ENCODE results near the gene ZDHHC6.

The ZDHHC6 gene

DNA sequence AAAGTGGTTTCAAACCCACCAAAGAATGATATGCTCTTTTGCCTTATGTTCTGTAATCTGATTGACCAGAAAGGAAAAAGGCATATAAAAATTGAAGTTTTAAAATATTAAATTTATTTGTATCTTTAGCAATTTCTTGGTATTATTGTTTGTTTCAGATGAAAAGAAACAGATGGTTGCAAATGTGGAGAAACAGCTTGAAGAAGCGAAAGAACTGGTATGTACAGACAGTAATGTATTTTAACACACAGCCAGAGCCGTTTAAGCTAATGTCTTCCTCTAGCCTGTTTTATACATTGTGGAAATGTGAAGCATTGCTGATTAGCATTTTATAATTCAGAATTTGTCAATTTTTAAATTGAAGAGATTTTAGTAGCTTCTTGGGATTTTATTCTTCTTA is 13.7 kb upstream of the ZDHHC6 start:
- H3K36me3 Mint-ChIP-seq (ENCODE audit: low read depth): peaks cover 16% of the 10 kb centered on the region
- peaks cover 4% of the 10 kb centered on the region for H3K4me1 Mint-ChIP-seq (ENCODE audit: low read depth)
- H3K27me3 Mint-ChIP-seq (ENCODE audit: low read depth): no peaks in the 10 kb centered on the region
- H3K9me3 Mint-ChIP-seq: no peaks in the 10 kb centered on the region
- H3K4me3 Mint-ChIP-seq: no peak overlapping the region
- H3K27ac Mint-ChIP-seq: no peak overlapping the region

DNA sequence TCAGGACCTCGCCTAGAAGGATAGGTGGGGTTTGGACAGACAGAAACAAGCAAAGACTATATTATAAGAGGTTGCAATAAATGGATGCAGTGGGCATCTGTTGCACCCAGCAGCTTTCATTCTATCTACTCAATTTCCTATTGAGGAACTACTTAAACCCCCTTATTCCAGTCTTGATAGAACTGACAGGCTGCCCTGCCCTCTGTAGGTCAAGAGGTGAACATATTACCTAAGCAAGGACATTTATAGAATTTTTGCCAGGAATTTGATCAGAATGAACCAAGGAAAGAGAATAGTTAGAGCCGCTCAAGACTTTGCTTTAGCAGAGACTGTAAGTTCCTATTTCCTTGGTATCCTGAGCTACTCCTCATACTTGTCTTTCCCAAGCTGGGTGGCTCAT is 9.8 kb upstream of the ZDHHC6 start:
- Mint-ChIP-seq H3K27me3 (ENCODE audit: low read depth) (no peaks in the 10 kb centered on the region), H3K27ac (no peak overlapping the region)

DNA sequence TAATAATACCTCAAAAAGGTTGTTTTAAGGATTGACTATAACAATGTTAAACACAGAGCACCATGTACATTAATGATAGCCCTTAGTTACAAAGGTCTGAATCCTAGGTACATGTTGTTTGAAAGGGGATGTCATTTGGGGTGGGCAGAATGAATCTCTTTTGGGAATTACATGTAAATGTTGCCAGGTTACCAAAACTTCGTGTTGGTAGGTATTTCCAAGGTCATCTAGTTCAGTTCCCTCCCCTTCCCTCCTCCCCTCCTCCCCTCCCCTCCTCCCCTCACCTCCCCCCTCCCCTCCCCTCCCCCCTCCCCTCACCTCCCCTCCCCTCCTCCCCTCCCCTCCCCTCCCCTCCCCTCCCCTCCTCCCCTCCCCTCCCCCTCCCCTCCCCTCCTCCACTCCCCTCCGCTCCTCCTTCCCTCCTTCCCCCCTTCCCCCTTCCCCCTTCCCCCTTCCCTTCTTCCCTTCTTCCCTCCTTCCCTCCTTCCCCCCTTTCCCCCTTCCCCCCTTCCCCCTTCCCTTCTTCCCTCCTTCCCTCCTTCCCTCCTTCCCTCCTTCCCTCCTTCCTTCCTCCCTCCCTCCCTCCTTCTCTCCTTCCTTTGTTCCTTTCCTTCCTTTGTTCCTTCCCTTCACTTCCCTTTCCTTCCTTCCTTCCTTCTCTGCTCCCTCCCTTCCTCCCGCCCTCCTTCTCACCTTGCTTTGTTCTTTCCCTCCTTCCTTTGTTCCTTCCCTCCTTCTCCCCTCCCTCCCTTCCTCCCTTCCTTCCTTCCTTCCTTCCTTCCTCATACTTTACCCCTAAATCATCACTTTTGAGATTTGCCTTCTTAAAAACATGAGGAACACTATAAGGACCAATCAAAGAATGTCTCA is 8.4 kb upstream of the ZDHHC6 start:
- Mint-ChIP-seq H3K9me3 (no peaks in the 10 kb centered on the region), H3K27me3 (ENCODE audit: low read depth) (no peaks in the 10 kb centered on the region), H3K4me3 (no peak overlapping the region), H3K4me1 (ENCODE audit: low read depth) (peaks cover 12% of the 10 kb centered on the region), H3K27ac (no peak overlapping the region), H3K36me3 (ENCODE audit: low read depth) (peaks cover 4% of the 10 kb centered on the region)

More for the DNA sequence above, 9.8 kb upstream of the ZDHHC6 start:
- Mint-ChIP-seq H3K9me3 (no peaks in the 10 kb centered on the region), H3K36me3 (ENCODE audit: low read depth) (peaks cover 3% of the 10 kb centered on the region), H3K4me3 (no peak overlapping the region), H3K4me1 (ENCODE audit: low read depth) (peaks cover 8% of the 10 kb centered on the region)

DNA sequence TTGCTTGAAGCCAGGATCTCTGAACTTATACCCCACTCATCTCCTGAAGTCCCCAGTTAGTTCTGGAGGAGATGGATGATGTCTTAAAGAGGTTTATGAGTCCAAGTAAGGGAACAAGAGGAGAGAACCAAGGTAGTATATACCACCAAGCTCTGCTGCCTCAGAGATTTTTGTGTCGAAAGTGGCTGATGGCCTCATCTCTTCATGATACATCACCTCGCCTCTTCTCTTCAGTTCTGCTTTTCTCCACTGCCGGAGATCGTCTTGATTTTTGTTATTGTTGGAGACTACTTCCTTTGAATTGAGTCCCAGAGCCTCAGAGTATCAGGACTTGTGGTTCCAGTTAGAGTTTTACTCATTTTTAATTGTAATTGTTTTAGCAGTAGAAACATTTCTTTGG is 2.2 kb upstream of the ZDHHC6 start:
- H3K9me3 Mint-ChIP-seq: no peaks in the 10 kb centered on the region
- peaks cover 18% of the 10 kb centered on the region for H3K36me3 Mint-ChIP-seq (ENCODE audit: low read depth)
- H3K4me1 Mint-ChIP-seq (ENCODE audit: low read depth): peaks cover 30% of the 10 kb centered on the region
- H3K27me3 Mint-ChIP-seq (ENCODE audit: low read depth): no peaks in the 10 kb centered on the region
- H3K4me3 Mint-ChIP-seq: peak overlapping the region; percentile 48
- no peak overlapping the region for H3K27ac Mint-ChIP-seq

DNA sequence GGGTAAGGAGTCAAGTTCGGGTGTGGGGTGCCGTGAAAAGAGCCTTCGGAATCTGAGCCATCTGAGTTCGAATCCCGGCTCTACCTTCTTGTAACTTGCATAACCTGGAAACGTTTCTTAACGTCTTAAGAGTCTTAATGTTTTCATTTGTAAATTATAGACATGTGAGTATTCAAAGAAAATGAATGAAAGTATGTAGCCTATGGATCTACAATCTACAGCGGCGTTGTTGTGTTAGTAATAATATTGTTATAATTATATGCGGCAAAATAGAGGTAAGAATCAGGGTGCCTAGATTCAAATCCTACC is 860 bp upstream of the ZDHHC6 start:
- H3K27ac Mint-ChIP-seq: peak overlapping the region; percentile 91
- H3K4me1 Mint-ChIP-seq (ENCODE audit: low read depth): peaks cover 33% of the 10 kb centered on the region
- no peaks in the 10 kb centered on the region for H3K9me3 Mint-ChIP-seq
- H3K4me3 Mint-ChIP-seq: peak overlapping the region; percentile 96
- no peaks in the 10 kb centered on the region for H3K27me3 Mint-ChIP-seq (ENCODE audit: low read depth)
- H3K36me3 Mint-ChIP-seq (ENCODE audit: low read depth): peaks cover 20% of the 10 kb centered on the region

DNA sequence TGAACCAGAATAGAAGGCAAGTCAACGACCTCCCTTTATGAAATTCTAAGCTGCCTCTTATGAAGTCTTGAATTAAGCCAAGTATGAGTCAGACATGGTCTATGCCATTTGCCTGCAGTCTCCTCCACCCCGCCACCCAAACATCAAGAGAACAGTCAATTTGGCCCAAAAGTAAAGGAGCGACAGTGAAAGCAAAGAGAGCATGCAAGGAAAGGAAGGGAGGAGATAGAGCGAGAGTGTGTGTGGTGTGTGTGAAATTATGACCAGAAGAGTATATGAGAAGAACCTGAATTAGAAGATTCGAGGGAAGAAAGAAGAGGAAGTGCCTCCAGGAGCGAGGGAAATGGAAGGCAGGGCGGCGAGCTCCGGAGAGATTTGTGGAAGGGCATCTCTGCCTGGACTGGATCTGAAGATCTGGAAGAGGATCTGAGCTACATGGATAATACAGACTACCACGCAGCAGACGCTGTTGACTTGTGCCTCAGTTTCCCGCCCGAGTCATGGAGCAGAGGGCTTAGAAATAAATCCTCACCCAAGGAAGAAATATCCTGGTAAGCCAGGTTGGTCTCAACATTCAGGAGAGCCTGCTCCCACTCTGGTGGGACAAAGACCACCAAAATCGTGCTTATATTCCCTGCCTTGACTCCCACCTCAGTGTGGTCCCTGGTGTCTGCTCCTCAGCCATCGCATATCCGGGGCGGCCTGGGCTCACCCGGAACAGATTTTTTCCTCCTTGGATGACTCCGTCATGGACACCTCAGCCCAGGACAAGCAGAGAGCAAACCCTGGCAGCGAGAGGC is 459 bp downstream of the ZDHHC6 start:
- H3K4me1 Mint-ChIP-seq (ENCODE audit: low read depth): peaks cover 38% of the 10 kb centered on the region
- peaks cover 29% of the 10 kb centered on the region for H3K36me3 Mint-ChIP-seq (ENCODE audit: low read depth)

DNA sequence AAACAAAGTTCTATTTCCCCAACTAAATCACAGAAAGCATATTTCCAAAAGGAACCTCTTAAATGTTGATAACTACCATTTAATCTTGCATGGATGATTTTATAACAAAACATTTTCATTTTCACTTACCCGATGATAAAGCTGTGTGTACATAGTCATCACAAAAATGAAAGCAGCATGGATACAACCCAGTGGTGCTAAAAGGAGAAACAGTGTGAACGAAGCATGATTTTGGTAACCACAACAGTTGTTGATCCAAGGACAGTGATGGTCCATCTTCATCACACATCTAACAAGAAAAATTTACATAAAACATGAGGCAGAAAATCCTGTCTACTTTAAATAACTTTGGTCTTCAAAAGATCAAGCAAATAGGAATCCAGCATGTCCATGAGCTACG is 4.7 kb downstream of the ZDHHC6 start:
- H3K4me3 Mint-ChIP-seq: peak overlapping the region; percentile 10
- H3K36me3 Mint-ChIP-seq (ENCODE audit: low read depth): peaks cover 39% of the 10 kb centered on the region
- no peaks in the 10 kb centered on the region for H3K9me3 Mint-ChIP-seq
- H3K27me3 Mint-ChIP-seq (ENCODE audit: low read depth): no peaks in the 10 kb centered on the region
- H3K27ac Mint-ChIP-seq: peak overlapping the region; percentile 72
- H3K4me1 Mint-ChIP-seq (ENCODE audit: low read depth): peaks cover 24% of the 10 kb centered on the region

More for the DNA sequence above, 459 bp downstream of the ZDHHC6 start:
- Mint-ChIP-seq H3K4me3 (peak overlapping the region; percentile 96), H3K9me3 (no peaks in the 10 kb centered on the region), H3K27ac (peak overlapping the region; percentile 91), H3K27me3 (ENCODE audit: low read depth) (no peaks in the 10 kb centered on the region)

DNA sequence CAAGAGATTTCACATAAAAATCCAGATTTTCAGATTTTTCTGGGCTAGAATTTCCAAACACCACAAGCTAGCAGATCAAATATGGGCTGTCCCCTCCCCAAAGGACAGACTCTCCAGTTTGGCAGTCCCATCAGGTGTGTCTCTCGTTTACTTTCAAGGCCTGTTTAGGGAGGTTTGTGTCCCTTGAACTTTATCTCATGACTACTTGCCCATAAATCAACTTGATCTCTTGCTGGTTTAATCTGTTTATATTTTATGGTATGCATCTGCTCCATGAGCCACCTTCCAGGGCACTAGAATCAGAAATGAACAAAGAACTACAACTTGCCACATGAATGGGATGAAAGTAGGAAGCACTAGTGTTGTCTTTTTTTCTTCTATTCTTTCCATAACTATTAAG is 5.2 kb downstream of the ZDHHC6 start:
- peak overlapping the region; percentile 72 for H3K27ac Mint-ChIP-seq
- no peaks in the 10 kb centered on the region for H3K27me3 Mint-ChIP-seq (ENCODE audit: low read depth)
- H3K9me3 Mint-ChIP-seq: no peaks in the 10 kb centered on the region
- H3K4me3 Mint-ChIP-seq: no peak overlapping the region
- H3K4me1 Mint-ChIP-seq (ENCODE audit: low read depth): peaks cover 24% of the 10 kb centered on the region
- H3K36me3 Mint-ChIP-seq (ENCODE audit: low read depth): peaks cover 39% of the 10 kb centered on the region

DNA sequence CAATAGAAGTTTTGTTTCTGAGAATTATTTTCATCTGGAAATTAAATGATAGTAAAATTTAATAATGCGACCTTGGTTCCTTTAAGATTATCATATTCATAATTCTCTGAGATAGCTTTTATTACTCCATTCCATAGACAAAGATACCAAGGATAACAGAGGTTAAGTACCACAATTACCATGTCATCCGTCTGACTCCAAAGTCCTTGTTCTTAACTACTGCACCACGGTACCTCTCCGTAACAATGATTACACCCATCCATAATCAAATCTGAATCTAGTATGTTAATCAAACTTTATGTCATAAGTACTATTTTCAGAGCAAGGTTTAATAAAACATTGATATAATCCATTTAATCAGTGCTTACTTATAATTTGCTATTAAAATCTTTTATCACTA is 8.4 kb downstream of the ZDHHC6 start:
- Mint-ChIP-seq H3K36me3 (ENCODE audit: low read depth) (peaks cover 42% of the 10 kb centered on the region), H3K4me1 (ENCODE audit: low read depth) (peaks cover 9% of the 10 kb centered on the region), H3K27ac (no peak overlapping the region), H3K27me3 (ENCODE audit: low read depth) (no peaks in the 10 kb centered on the region), H3K4me3 (no peak overlapping the region), H3K9me3 (no peaks in the 10 kb centered on the region)

DNA sequence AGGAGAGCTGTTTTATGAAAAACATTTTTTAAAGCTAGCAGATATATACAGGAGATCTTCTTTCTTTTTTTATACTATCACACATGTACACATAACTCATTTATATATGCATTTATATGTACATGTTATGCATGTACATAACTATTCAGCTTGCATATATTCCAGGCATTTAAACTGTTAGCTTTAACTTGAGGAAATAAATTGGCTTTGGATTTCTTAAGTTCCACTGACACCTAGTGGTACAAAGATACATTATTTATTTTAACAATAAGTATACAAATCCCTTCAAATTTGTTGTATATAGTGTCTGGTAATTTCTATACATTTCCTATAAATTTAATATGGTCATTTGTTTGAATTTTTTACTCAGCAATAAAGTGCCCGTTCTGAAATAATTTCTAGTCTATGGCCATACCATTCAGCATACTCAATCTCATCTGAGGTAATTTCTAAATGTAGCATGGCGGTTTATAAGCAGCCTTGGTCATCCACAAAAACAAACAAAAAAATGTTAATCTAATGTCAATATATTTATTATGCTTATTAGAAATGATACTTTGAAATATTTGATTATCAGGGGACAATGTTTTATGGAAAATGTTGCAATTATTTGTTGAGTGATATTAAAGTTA is 11.6 kb downstream of the ZDHHC6 start:
- H3K9me3 Mint-ChIP-seq: no peaks in the 10 kb centered on the region
- H3K4me3 Mint-ChIP-seq: no peak overlapping the region
- H3K36me3 Mint-ChIP-seq (ENCODE audit: low read depth): peaks cover 35% of the 10 kb centered on the region
- no peak overlapping the region for H3K27ac Mint-ChIP-seq
- H3K4me1 Mint-ChIP-seq (ENCODE audit: low read depth): no peaks in the 10 kb centered on the region
- H3K27me3 Mint-ChIP-seq (ENCODE audit: low read depth): no peaks in the 10 kb centered on the region

DNA sequence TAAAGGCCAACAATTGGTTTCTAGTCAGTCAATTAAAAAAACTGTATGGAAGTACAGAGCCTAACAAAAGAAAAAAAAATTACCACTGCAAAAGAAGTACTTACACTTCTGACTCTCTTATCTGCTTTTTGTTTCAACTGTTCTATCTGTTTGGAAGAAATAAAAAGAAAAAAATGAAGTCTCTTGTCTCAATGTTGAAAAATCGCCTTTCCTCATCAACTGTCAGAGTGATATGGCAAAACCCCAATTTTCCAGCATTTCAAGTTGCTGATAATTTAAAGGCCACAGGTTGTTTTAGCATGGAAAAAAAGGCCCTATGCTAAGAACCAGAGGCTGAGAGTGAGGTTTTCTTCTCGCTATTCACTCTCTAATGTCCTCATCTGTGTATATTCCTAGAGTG is 13.6 kb downstream of the ZDHHC6 start:
- H3K27ac Mint-ChIP-seq: no peak overlapping the region
- no peaks in the 10 kb centered on the region for H3K9me3 Mint-ChIP-seq
- no peaks in the 10 kb centered on the region for H3K27me3 Mint-ChIP-seq (ENCODE audit: low read depth)
- no peaks in the 10 kb centered on the region for H3K4me1 Mint-ChIP-seq (ENCODE audit: low read depth)
- H3K4me3 Mint-ChIP-seq: no peak overlapping the region
- H3K36me3 Mint-ChIP-seq (ENCODE audit: low read depth): peaks cover 41% of the 10 kb centered on the region

DNA sequence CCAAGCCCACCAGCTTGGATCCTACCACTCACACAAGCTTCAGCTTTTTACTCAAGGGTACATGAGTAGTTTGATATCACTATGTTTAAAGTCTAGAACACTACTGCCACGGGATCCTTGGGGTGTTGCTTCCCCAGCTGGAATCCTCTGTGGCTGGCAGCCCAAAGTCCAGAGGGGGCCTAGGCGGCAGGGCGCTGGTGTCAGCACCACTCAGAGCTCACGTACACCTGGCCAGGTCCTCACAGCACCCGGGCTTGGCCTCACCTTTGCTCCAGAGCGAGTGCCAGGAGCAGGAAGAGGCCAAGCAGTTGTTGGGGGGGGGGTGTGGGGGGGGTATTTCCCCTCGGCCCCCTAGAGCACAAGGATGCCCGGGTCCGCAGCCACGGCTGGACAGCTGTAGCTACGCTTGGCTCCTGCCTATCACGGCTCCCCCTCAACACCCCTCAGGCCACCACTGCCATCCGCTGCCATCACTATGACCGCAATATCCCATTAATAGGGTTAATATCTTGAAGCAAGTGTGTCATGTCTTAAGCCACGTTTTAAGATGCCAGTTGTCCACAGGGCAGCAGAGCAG is 17.0 kb downstream of the ZDHHC6 start:
- no peak overlapping the region for H3K4me3 Mint-ChIP-seq
- H3K27me3 Mint-ChIP-seq (ENCODE audit: low read depth): no peaks in the 10 kb centered on the region
- no peaks in the 10 kb centered on the region for H3K9me3 Mint-ChIP-seq
- H3K27ac Mint-ChIP-seq: no peak overlapping the region
- H3K4me1 Mint-ChIP-seq (ENCODE audit: low read depth): no peaks in the 10 kb centered on the region
- peaks cover 55% of the 10 kb centered on the region for H3K36me3 Mint-ChIP-seq (ENCODE audit: low read depth)

DNA sequence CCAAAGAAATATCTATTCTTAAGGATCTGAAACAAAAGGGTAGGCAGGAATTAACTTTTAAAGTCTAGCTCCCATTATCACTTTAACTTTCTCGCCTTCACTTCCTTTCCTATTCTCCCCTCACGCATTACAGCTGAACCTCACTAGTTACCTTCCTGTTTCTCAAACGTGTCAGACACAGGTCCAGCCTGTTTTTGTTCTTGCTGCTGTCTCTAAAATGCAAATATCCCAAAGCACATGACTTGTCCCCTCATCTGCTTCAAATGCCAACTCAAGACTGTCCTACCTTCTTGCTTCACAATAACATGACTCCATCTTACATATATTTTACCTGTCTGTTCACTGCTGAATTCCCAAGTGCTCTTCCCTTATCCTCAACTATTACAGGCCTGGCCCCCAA is 17.6 kb downstream of the ZDHHC6 start:
- peaks cover 49% of the 10 kb centered on the region for H3K36me3 Mint-ChIP-seq (ENCODE audit: low read depth)
- no peaks in the 10 kb centered on the region for H3K4me1 Mint-ChIP-seq (ENCODE audit: low read depth)

DNA sequence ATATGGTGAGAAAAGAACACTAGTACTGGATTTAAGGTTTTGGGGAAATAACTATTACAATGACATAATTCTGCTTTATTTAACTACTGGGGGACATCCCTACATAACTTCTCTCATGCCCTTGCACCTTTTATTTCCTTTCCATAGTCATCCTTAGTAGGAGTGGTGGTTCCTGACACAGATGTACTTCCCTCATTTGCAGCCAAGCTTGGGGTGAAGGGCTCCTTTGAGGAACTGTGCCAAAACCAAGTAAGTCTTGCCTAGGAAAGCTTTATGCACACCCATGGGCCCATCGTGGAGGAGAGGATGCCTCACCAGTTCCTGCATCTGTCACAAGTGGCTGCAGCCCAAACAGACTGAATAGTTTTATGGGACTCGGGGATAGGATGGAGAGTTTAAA is 20.6 kb downstream of the ZDHHC6 start:
- Mint-ChIP-seq H3K4me1 (ENCODE audit: low read depth) (no peaks in the 10 kb centered on the region), H3K36me3 (ENCODE audit: low read depth) (peaks cover 49% of the 10 kb centered on the region), H3K4me3 (no peak overlapping the region), H3K27me3 (ENCODE audit: low read depth) (no peaks in the 10 kb centered on the region), H3K27ac (no peak overlapping the region), H3K9me3 (no peaks in the 10 kb centered on the region)

More for the DNA sequence above, 17.6 kb downstream of the ZDHHC6 start:
- Mint-ChIP-seq H3K27me3 (ENCODE audit: low read depth) (no peaks in the 10 kb centered on the region), H3K9me3 (no peaks in the 10 kb centered on the region), H3K27ac (no peak overlapping the region), H3K4me3 (no peak overlapping the region)

Measured in T-helper 1 cell treated with Interleukin-12 subunit alpha and Interleukin-12 subunit beta and Interleukin-4 antibody, amounts not matched to agents 30 μg/mL and 1 μg/mL, for 36 hours (primary cell).